H1 (cell line): ENCODE results near the gene RBM45. TPM values are rescaled to one million over a fixed set of nuclear protein-coding genes. Genes with fewer than 3 reads are reported as not detected.

Source experiments
- CTCF ChIA-PET: fragments of 300-600 bp; sonication (Branson Sonifier 250); formaldehyde crosslinking; loops from one replicate; lab custom pipeline; 2021; ENCODE audit not compliant: partially characterized antibody; lab: Charles Lee
- POLR2A ChIA-PET: fragments of 300-600 bp; sonication (Branson Sonifier 250); formaldehyde crosslinking; loops from one replicate; lab custom pipeline; 2021; ENCODE audit warnings: inconsistent platforms; ENCODE audit not compliant: partially characterized antibody; lab: Charles Lee
- DNase-seq, 2 experiments: peaks; one replicate each; pipeline versions ENCODE4 v3.0.0 to v3.0.0-alpha.2; 2010 to 2022; ENCODE audit warnings: low spot score in 2 of 2, low read depth in 1 of 2, mixed read lengths in 1 of 2
- FAIRE-seq: peaks from 2 replicates; lab custom pipeline; 2011; peaks lifted over from hg19 to GRCh38; lab: Jason Lieb, UNC
- H2AFZ ChIP-seq: 2 replicates; pipeline ENCODE4 v1.8.1; 2012; ENCODE audit warnings: low read length, inconsistent platforms
- H2AK5ac ChIP-seq: 2 replicates; pipeline ENCODE4 v1.6.1; 2013; ENCODE audit warnings: low read depth, low read length
- H2BK120ac ChIP-seq: replicated peaks from 2 replicates; pipeline ENCODE3; 2013; ENCODE audit warnings: low read depth, low read length, inconsistent platforms
- H2BK12ac ChIP-seq: 2 replicates; pipeline ENCODE4 v1.6.1; 2013; ENCODE audit warnings: low read depth, low read length
- H2BK15ac ChIP-seq: 2 replicates; pipeline ENCODE4 v1.6.1; 2013; ENCODE audit warnings: low read length
- H2BK20ac ChIP-seq: 2 replicates; pipeline ENCODE4 v1.6.1; 2013; ENCODE audit warnings: low read length
- H2BK5ac ChIP-seq: 2 replicates; pipeline ENCODE4 v1.6.1; 2013; ENCODE audit warnings: low read depth, low read length
- H3K14ac ChIP-seq: 2 replicates; pipeline ENCODE4 v1.6.1; 2013; ENCODE audit warnings: inconsistent platforms; ENCODE audit not compliant: insufficient read length
- H3K18ac ChIP-seq: 2 replicates; pipeline ENCODE4 v1.6.1; 2013; ENCODE audit warnings: low read length; ENCODE audit errors: extremely low read depth
- H3K23ac ChIP-seq: 2 replicates; pipeline ENCODE4 v1.6.1; 2013; ENCODE audit warnings: inconsistent platforms; ENCODE audit not compliant: insufficient read length
- H3K23me2 ChIP-seq: 2 replicates; pipeline ENCODE4 v1.6.1; 2013; ENCODE audit warnings: low read depth, low read length
- H3K27ac ChIP-seq: 2 replicates; pipeline ENCODE4 v1.6.1; 2011; ENCODE audit warnings: low read depth, low read length, inconsistent platforms
- H3K27me3 ChIP-seq, 4 experiments: replicated peaks in 1 of 4; 1 replicate in 1 of 4; 2 replicates in 3 of 4; pipeline versions ENCODE4 v1.6.1 to v1.8.1; 2011 to 2013; ENCODE audit warnings: low read length in 3 of 4, mild to moderate bottlenecking in 3 of 4, inconsistent platforms in 2 of 4, mixed read lengths in 2 of 4, moderate library complexity in 1 of 4; ENCODE audit not compliant: control insufficient read depth in 3 of 4, insufficient read depth in 3 of 4; ENCODE audit errors: extremely low read depth in 1 of 4
- H3K36me3 ChIP-seq, 4 experiments: 2 replicates each; pipeline versions ENCODE4 v1.6.1 to v1.8.1; 2011 to 2013; ENCODE audit warnings: mild to moderate bottlenecking in 4 of 4, low read length in 3 of 4, moderate library complexity in 2 of 4, control low read depth in 1 of 4, inconsistent platforms in 1 of 4; ENCODE audit not compliant: insufficient read depth in 4 of 4, control insufficient read depth in 2 of 4
- H3K4ac ChIP-seq: replicated peaks from 2 replicates; pipeline ENCODE3; 2013; ENCODE audit warnings: low read length, low read depth, mixed read lengths, inconsistent platforms; ENCODE audit not compliant: insufficient read length
- H3K4me1 ChIP-seq, 4 experiments: replicated peaks in 1 of 4; 1 replicate in 1 of 4; 2 replicates in 3 of 4; pipeline versions ENCODE4 v1.6.1 to v1.8.1; 2011 to 2013; ENCODE audit warnings: low read length in 3 of 4, inconsistent platforms in 2 of 4, mixed read lengths in 1 of 4; ENCODE audit not compliant: insufficient read depth in 4 of 4, control insufficient read depth in 3 of 4
- H3K4me2 ChIP-seq, 2 experiments: 2 replicates each; pipeline versions ENCODE4 v1.6.1 to v1.8.1; 2011 to 2013; ENCODE audit warnings: low read depth in 2 of 2, low read length in 2 of 2, control low read depth in 1 of 2, inconsistent platforms in 1 of 2, mild to moderate bottlenecking in 1 of 2; ENCODE audit not compliant: insufficient read depth in 1 of 2
- H3K4me3 ChIP-seq, 4 experiments: fragments of 200-600, 300-600 bp in 1 of 4; sonication (generic), shearing (Covaris generic), sonication (Bioruptor Twin) in 1 of 4; 2 replicates each; pipeline versions ENCODE4 v1.5.1 to v1.8.1; 2011 to 2016; ENCODE audit warnings: low read length in 4 of 4, low read depth in 3 of 4, control low read depth in 2 of 4, inconsistent platforms in 2 of 4, mild to moderate bottlenecking in 2 of 4, mixed read lengths in 1 of 4, moderate library complexity in 1 of 4; ENCODE audit not compliant: insufficient read depth in 2 of 4; ENCODE audit errors: extremely low read depth in 1 of 4
- H3K56ac ChIP-seq: replicated peaks from 2 replicates; pipeline ENCODE3; 2013; ENCODE audit warnings: low read depth, mild to moderate bottlenecking, mixed read lengths, low read length, inconsistent platforms; ENCODE audit not compliant: insufficient read length
- H3K79me1 ChIP-seq: 2 replicates; pipeline ENCODE4 v1.6.1; 2013; ENCODE audit warnings: low read depth, low read length, control low read depth
- H3K79me2 ChIP-seq, 2 experiments: 2 replicates each; pipeline versions ENCODE4 v1.6.1 to v1.8.1; 2012 to 2013; ENCODE audit warnings: low read length in 2 of 2, mild to moderate bottlenecking in 2 of 2, inconsistent platforms in 1 of 2; ENCODE audit not compliant: insufficient read depth in 2 of 2, control insufficient read depth in 1 of 2
- H3K9ac ChIP-seq, 4 experiments: replicated peaks in 1 of 4; 1 replicate in 1 of 4; 2 replicates in 3 of 4; pipeline versions ENCODE4 v1.6.1 to v1.8.1; 2011 to 2013; ENCODE audit warnings: low read depth in 3 of 4, low read length in 3 of 4, control low read depth in 2 of 4, mild to moderate bottlenecking in 2 of 4, moderate library complexity in 2 of 4, inconsistent platforms in 1 of 4; ENCODE audit errors: extremely low read depth in 1 of 4
- H3K9me3 ChIP-seq, 2 experiments: 2 replicates each; pipeline versions ENCODE4 v1.6.1 to v1.8.1; 2012 to 2013; ENCODE audit warnings: mild to moderate bottlenecking in 2 of 2, moderate library complexity in 2 of 2, control low read depth in 1 of 2, inconsistent platforms in 1 of 2, low read depth in 1 of 2, low read length in 1 of 2, mixed read lengths in 1 of 2; ENCODE audit not compliant: insufficient read depth in 2 of 2
- H4K20me1 ChIP-seq, 2 experiments: replicated peaks in 1 of 2; 2 replicates each; pipeline versions ENCODE3 to v1.8.1; 2011 to 2013; ENCODE audit warnings: inconsistent platforms in 2 of 2, low read length in 2 of 2, mild to moderate bottlenecking in 1 of 2; ENCODE audit not compliant: insufficient read depth in 2 of 2, control insufficient read depth in 1 of 2
- H4K5ac ChIP-seq: 2 replicates; pipeline ENCODE4 v1.6.1; 2013; ENCODE audit warnings: low read length, low read depth, mixed read lengths, inconsistent platforms; ENCODE audit not compliant: insufficient read length
- H4K8ac ChIP-seq: 2 replicates; pipeline ENCODE4 v1.8.0; 2013; ENCODE audit warnings: mild to moderate bottlenecking, moderate library complexity, low read length, inconsistent platforms; ENCODE audit not compliant: insufficient read depth; ENCODE audit errors: extremely low read depth
- H4K91ac ChIP-seq: replicated peaks from 2 replicates; pipeline ENCODE3; 2013; ENCODE audit warnings: low read length, mixed read lengths, inconsistent platforms; ENCODE audit not compliant: insufficient read length
- ATF2 ChIP-seq: IDR thresholded peaks from 2 replicates; pipeline ENCODE4 v1.6.1; 2012; ENCODE audit warnings: low read length, inconsistent platforms
- CBX8 ChIP-seq: fragments of 300-800, 300-1000 bp; sonication (generic); IDR thresholded peaks from 2 replicates; pipeline ENCODE4 v1.7.1; 2016; ENCODE audit warnings: low read depth, low read length, borderline replicate concordance
- MAFK ChIP-seq: IDR thresholded peaks from 2 replicates; pipeline ENCODE4 v1.6.1; 2012; ENCODE audit warnings: low read depth, mild to moderate bottlenecking, improper control_type of control experiment, low read length
- SP1 ChIP-seq: IDR thresholded peaks from 2 replicates; pipeline ENCODE4 v1.6.1; 2011; ENCODE audit warnings: low read depth, low read length
- TAF7 ChIP-seq: optimal IDR thresholded peaks from 2 replicates; pipeline ENCODE3; 2011; ENCODE audit warnings: low read depth, mild to moderate bottlenecking, inconsistent platforms, low read length, moderate library complexity, borderline replicate concordance
- TCF12 ChIP-seq: IDR thresholded peaks from 2 replicates; pipeline ENCODE4 v1.6.1; 2011; ENCODE audit warnings: low read depth, mild to moderate bottlenecking, low read length
- WGBS, 2 experiments: shearing (Covaris generic) in 1 of 2; methylation state at CpG; one replicate each; pipeline versions ENCODE4 v1.1.6 to v1.1.7; 2013 to 2015; ENCODE audit warnings: low lambda C conversion rate in 2 of 2, mixed read lengths in 2 of 2, inconsistent platforms in 1 of 2, low coverage in 1 of 2, missing lambda C conversion rate in 1 of 2; ENCODE audit not compliant: insufficient replicate concordance in 2 of 2, insufficient coverage in 1 of 2, insufficient read length in 1 of 2; ENCODE audit errors: extremely low coverage in 1 of 2, missing lambda C conversion rate in 1 of 2; 5-methylcytosine and 5-hydroxymethylcytosine counted together
- polyA plus RNA-seq, 7 experiments: library from polyadenylated mRNA; depleted of rRNA in 3 of 7; stranded (reverse) in 5 of 7; unstranded in 2 of 7; fragments of >200 nt in 5 of 7; fragments of 200-250 nt in 2 of 7; gene quantifications; 1 replicate in 5 of 7; 2 replicates in 1 of 7; 4 replicates in 1 of 7; pipeline versions ENCODE4 v1.2.1 to v1.2.3, GENCODE V29; 2011 to 2013; ENCODE audit warnings: missing spikeins in 2 of 7, mixed read lengths in 2 of 7
- total RNA-seq: library from RNA; stranded (reverse); fragmentation: NEBNext Ultra II Directional; extraction: Animal tissue kit (Norgen Biotek cat#: 25700); gene quantifications from 2 replicates; pipeline ENCODE4 v1.2.1, GENCODE V29; 2021

The RBM45 gene
- total and polyA plus RNA-seq, 2 of the 8 experiments (the other 6 are each of a cell fraction or from before 2014, with no cell fraction given), result 4.7 to 10.4 TPM

DNA sequence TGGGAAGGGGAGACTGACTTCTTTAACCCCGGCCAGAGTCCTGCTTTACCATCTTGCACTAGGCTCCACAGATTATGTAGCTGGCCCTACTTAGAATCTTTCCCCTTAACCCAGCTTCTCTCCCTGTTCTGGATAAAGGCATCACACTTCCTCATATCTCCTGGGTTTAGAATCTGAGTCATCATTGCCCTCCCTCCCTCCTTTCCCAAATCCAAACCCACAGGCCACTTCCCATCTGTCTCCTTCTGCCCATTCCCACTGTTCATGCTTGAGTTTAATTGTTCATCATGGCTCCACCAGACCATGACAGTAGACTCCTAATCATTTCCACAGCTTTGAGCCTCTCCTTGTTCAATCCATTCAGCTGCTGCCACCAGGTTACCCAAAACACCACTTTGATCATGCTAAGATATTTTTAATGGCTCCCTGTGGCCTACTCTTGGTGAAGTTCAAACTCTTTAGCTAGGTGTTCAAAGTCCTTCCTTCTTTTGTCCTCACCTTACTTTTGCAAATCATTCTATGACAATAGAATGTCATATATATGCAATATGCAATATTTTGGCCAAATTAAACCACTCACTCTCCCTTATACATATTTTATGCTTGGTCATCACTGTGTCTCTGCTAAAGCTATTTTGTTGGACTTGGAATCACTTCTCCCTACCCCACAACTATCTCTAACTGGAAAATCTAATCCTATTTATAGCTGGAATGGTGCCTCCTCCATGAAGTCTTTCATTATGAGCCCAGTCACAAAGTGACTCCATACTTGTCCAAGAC, 45.2 kb upstream of the RBM45 start:
- H2BK12ac ChIP-seq, result no peak overlapping the region
- H4K5ac ChIP-seq, result no peak overlapping the region
- no peak overlapping the region for H3K18ac ChIP-seq
- no peak overlapping the region for H2BK15ac ChIP-seq
- no peaks in the 10 kb centered on the region for H3K9me3 ChIP-seq
- H2AK5ac ChIP-seq, result no peak overlapping the region
- H2BK20ac ChIP-seq, result no peak overlapping the region
- no peak overlapping the region for H3K56ac ChIP-seq
- peaks cover under 1% of the 10 kb centered on the region; the same call in 1 of the 2 replicates for H3K23me2 ChIP-seq
- H3K79me2 ChIP-seq, result no peaks in the 10 kb centered on the region
- H3K4me1 ChIP-seq, result 0 out of 7 replicates have a peak, but pooled peaks cover 0 to 2% (median 0%) of the 10 kb centered on the region in 4 experiments
- H4K91ac ChIP-seq, result no peak overlapping the region
- no peak overlapping the region for H4K8ac ChIP-seq
- no peak overlapping the region for H2BK5ac ChIP-seq
- no peak overlapping the region for H3K4ac ChIP-seq
- no peak for FAIRE-seq
- TF ChIP-seq TCF12, result no peak
- no peak for TF ChIP-seq MAFK
- TF ChIP-seq ATF2, result no peak
- no peak for TF ChIP-seq CBX8
- TF ChIP-seq SP1, result no peak
- TF ChIP-seq TAF7, result no peak
- H3K4me2 ChIP-seq, result no peak overlapping the region
- H3K14ac ChIP-seq, result no peak overlapping the region
- H3K27ac ChIP-seq, result no peak overlapping the region
- WGBS, 2 experiments, result 87% methylated on average over 1 of the region's 1 CpG; no CpG with 5 or more reads in 1 of the 2 experiments
- no peak overlapping the region for H3K23ac ChIP-seq
- H3K27me3 ChIP-seq, result peaks cover 0 to 9% (median 8%) of the 10 kb centered on the region in 4 experiments; a peak in 3 of 7 replicates
- no peak for DNase-seq
- no peaks in the 10 kb centered on the region for H4K20me1 ChIP-seq
- no peak overlapping the region for H2BK120ac ChIP-seq
- no peaks in the 10 kb centered on the region for H3K79me1 ChIP-seq
- CTCF ChIA-PET, result interaction anchor here (1.3 kb wide), 1 partner anchor 17 kb away, joined by 4 read pairs; no protein-coding TSS in a partner anchor
- POLR2A ChIA-PET, result no interaction called here
- no peak overlapping the region for H3K9ac ChIP-seq
- no peaks in the 10 kb centered on the region for H3K36me3 ChIP-seq
- no peak overlapping the region for H2AFZ ChIP-seq
- H3K4me3 ChIP-seq, result no peak overlapping the region
